GM23338 (cell line): ENCODE data around the gene TAOK3.

Experiments
- EZH2 ChIP-seq: fragments of 200-600 bp; sonication (generic); IDR thresholded peaks from one replicate; pipeline ENCODE4 v1.8.0; 2017; ENCODE audit warnings: antibody characterized with exemption, mild to moderate bottlenecking, low read depth; ENCODE audit not compliant: unreplicated experiment
- EZH2phosphoT487 ChIP-seq: fragments of 200-600 bp; sonication (generic); IDR thresholded peaks from one replicate; pipeline ENCODE4 v1.8.1; 2018; ENCODE audit warnings: antibody characterized with exemption; ENCODE audit not compliant: unreplicated experiment
- JUNB ChIP-seq: IDR thresholded peaks from one replicate; pipeline ENCODE4 v1.6.1; 2016; ENCODE audit warnings: antibody characterized with exemption; ENCODE audit not compliant: unreplicated experiment
- NANOG ChIP-seq: IDR thresholded peaks from 2 replicates; pipeline ENCODE4 v1.6.1; 2016; ENCODE audit warnings: antibody characterized with exemption, borderline replicate concordance
- POLR2AphosphoS5 ChIP-seq: IDR thresholded peaks from 2 replicates; pipeline ENCODE4 v1.6.1; 2016; ENCODE audit warnings: antibody characterized with exemption, low read depth
- STAT1 ChIP-seq: IDR thresholded peaks from one replicate; pipeline ENCODE4 v1.6.1; 2016; ENCODE audit warnings: antibody characterized with exemption; ENCODE audit not compliant: unreplicated experiment
- TF ChIP-seq, protein P1 (sequence below), 2 experiments: fragments of 200-600 bp in 1 of 2; sonication (generic) in 1 of 2; conservative IDR thresholded peaks; 2 replicates each; pipeline versions ENCODE4 v1.5.1 to v1.6.1; 2016 to 2017; ENCODE audit warnings: antibody characterized with exemption in 2 of 2, low read depth in 2 of 2, mild to moderate bottlenecking in 2 of 2, moderate library complexity in 1 of 2
- TF ChIP-seq, protein P2 (sequence below): IDR thresholded peaks from one replicate; pipeline ENCODE4 v1.6.1; 2018; ENCODE audit warnings: antibody characterized with exemption; ENCODE audit not compliant: unreplicated experiment

DNA sequence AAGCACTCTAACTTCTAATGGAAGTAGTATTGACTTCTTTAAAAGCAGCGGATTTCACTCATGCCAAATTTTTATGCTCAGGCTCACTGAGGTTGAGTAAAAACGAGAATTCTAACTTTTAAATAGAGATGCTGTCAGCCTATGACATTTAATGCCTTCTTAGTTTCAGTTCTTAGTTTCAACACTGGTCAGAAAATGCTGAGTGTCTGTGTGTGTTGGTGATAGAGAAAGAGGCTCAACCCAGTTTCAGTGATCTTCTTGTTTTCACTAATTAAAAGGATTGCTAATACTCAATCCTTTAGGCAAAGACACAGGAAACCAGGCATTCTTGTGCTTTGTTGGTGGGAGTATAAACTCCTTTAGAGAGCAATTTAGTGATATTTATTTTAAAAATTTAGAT lies 205.8 kb downstream of the TAOK3 start:
- TF ChIP-seq EZH2phosphoT487 (no peak), POLR2AphosphoS5 (no peak), EZH2 (no peak), STAT1 (no peak), JUNB (no peak), NANOG (no peak)
- TF ChIP-seq, protein P1, sequence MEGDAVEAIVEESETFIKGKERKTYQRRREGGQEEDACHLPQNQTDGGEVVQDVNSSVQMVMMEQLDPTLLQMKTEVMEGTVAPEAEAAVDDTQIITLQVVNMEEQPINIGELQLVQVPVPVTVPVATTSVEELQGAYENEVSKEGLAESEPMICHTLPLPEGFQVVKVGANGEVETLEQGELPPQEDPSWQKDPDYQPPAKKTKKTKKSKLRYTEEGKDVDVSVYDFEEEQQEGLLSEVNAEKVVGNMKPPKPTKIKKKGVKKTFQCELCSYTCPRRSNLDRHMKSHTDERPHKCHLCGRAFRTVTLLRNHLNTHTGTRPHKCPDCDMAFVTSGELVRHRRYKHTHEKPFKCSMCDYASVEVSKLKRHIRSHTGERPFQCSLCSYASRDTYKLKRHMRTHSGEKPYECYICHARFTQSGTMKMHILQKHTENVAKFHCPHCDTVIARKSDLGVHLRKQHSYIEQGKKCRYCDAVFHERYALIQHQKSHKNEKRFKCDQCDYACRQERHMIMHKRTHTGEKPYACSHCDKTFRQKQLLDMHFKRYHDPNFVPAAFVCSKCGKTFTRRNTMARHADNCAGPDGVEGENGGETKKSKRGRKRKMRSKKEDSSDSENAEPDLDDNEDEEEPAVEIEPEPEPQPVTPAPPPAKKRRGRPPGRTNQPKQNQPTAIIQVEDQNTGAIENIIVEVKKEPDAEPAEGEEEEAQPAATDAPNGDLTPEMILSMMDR (conservative IDR thresholded peaks at IDR 0.05; ENCODE audit: low read depth in 2 of 2), result no peak
- TF ChIP-seq, protein P2, sequence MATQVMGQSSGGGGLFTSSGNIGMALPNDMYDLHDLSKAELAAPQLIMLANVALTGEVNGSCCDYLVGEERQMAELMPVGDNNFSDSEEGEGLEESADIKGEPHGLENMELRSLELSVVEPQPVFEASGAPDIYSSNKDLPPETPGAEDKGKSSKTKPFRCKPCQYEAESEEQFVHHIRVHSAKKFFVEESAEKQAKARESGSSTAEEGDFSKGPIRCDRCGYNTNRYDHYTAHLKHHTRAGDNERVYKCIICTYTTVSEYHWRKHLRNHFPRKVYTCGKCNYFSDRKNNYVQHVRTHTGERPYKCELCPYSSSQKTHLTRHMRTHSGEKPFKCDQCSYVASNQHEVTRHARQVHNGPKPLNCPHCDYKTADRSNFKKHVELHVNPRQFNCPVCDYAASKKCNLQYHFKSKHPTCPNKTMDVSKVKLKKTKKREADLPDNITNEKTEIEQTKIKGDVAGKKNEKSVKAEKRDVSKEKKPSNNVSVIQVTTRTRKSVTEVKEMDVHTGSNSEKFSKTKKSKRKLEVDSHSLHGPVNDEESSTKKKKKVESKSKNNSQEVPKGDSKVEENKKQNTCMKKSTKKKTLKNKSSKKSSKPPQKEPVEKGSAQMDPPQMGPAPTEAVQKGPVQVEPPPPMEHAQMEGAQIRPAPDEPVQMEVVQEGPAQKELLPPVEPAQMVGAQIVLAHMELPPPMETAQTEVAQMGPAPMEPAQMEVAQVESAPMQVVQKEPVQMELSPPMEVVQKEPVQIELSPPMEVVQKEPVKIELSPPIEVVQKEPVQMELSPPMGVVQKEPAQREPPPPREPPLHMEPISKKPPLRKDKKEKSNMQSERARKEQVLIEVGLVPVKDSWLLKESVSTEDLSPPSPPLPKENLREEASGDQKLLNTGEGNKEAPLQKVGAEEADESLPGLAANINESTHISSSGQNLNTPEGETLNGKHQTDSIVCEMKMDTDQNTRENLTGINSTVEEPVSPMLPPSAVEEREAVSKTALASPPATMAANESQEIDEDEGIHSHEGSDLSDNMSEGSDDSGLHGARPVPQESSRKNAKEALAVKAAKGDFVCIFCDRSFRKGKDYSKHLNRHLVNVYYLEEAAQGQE, result no peak
